CD4-positive, CD25-positive, alpha-beta regulatory T cell (primary cell): Measurements from ENCODE around the gene TSPEAR. TPM values are rescaled to one million over a fixed set of nuclear protein-coding genes. Genes with fewer than 3 reads are reported as not detected.
A peak's percentile ranks its signal among the peaks of the same experiment; 100 is the strongest.
"Not testable (repeated sequence)": the region's sequence is repeated elsewhere in the genome, so short reads cannot be mapped to it uniquely, and the experiment has no call there.

ENCODE experiments used
- ATAC-seq, 2 donors: fragments of 150-1000 bp; cut with Tn5 transposase; one replicate each; pipeline ENCODE4 v1.10.0; 2021; ENCODE audit warnings: low read depth in 2 of 2, moderate number of reproducible peaks in 2 of 2, moderate library complexity in 1 of 2
- DNase-seq, 3 donors: peaks; one replicate each; pipeline versions ENCODE4 v3.0.0 to v3.0.0-alpha.2; 2012 to 2022; ENCODE audit warnings: mixed read lengths in 1 of 3
- H3K27ac ChIP-seq: one replicate; pipeline ENCODE4 v1.7.0; 2013; ENCODE audit warnings: mild to moderate bottlenecking, low read length; ENCODE audit not compliant: insufficient read depth, poor library complexity, severe bottlenecking
- H3K27me3 ChIP-seq: one replicate; pipeline ENCODE4 v1.7.0; 2013; ENCODE audit warnings: low read length; ENCODE audit not compliant: control insufficient read depth, insufficient read depth
- H3K36me3 ChIP-seq: one replicate; pipeline ENCODE4 v1.7.0; 2013; ENCODE audit warnings: mild to moderate bottlenecking, low read length, moderate library complexity; ENCODE audit not compliant: control insufficient read depth, insufficient read depth
- H3K4me1 ChIP-seq: 2 replicates; pipeline ENCODE4 v1.7.0; 2013; ENCODE audit warnings: mild to moderate bottlenecking, low read length; ENCODE audit not compliant: insufficient read depth, control insufficient read depth, poor library complexity, severe bottlenecking
- H3K4me3 ChIP-seq: one replicate; pipeline ENCODE4 v1.7.0; 2013; ENCODE audit warnings: low read depth, mild to moderate bottlenecking, low read length, moderate library complexity
- H3K9me3 ChIP-seq, 2 experiments: 1 replicate in 1 of 2; 2 replicates in 1 of 2; pipeline ENCODE4 v1.7.0; 2013; ENCODE audit warnings: low read length in 2 of 2, mild to moderate bottlenecking in 1 of 2, moderate library complexity in 1 of 2; ENCODE audit not compliant: control insufficient read depth in 2 of 2
- H3K27ac Mint-ChIP-seq, 3 donors: one replicate each; pipeline ENCODE4 v1.8.0; 2020 to 2022; ENCODE audit warnings: mild to moderate bottlenecking in 3 of 3, mixed read lengths in 3 of 3, moderate library complexity in 2 of 3
- H3K27me3 Mint-ChIP-seq: one replicate; pipeline ENCODE4 v1.8.0; 2022; ENCODE audit warnings: mild to moderate bottlenecking, mixed read lengths
- H3K36me3 Mint-ChIP-seq: one replicate; pipeline ENCODE4 v1.8.0; 2020; ENCODE audit warnings: mixed read lengths
- H3K4me1 Mint-ChIP-seq, 4 donors: one replicate each; pipeline ENCODE4 v1.8.0; 2020 to 2022; ENCODE audit warnings: mixed read lengths in 4 of 4, mild to moderate bottlenecking in 1 of 4
- H3K4me3 Mint-ChIP-seq, 4 donors: one replicate each; pipeline ENCODE4 v1.8.0; 2020 to 2022; ENCODE audit warnings: mild to moderate bottlenecking in 4 of 4, mixed read lengths in 4 of 4, moderate library complexity in 3 of 4
- H3K9me3 Mint-ChIP-seq, 7 donors: one replicate each; pipeline ENCODE4 v1.8.0; 2020 to 2022; ENCODE audit warnings: mixed read lengths in 7 of 7, mild to moderate bottlenecking in 3 of 7, moderate library complexity in 2 of 7
- polyA plus RNA-seq, 4 donors: library from polyadenylated mRNA; unstranded; fragments of 300-500 nt; fragmentation: Illumina TruSeq; gene quantifications; one replicate each; pipeline ENCODE4 v1.2.3, GENCODE V29; 2021
- total RNA-seq: library from RNA; stranded (reverse); gene quantifications from one replicate; pipeline ENCODE4 v1.2.3, GENCODE V29; 2022

TSPEAR gene
- total and polyA plus RNA-seq, 5 donors from 2014 or later = 0.05 TPM; not detected in 4

DNA sequence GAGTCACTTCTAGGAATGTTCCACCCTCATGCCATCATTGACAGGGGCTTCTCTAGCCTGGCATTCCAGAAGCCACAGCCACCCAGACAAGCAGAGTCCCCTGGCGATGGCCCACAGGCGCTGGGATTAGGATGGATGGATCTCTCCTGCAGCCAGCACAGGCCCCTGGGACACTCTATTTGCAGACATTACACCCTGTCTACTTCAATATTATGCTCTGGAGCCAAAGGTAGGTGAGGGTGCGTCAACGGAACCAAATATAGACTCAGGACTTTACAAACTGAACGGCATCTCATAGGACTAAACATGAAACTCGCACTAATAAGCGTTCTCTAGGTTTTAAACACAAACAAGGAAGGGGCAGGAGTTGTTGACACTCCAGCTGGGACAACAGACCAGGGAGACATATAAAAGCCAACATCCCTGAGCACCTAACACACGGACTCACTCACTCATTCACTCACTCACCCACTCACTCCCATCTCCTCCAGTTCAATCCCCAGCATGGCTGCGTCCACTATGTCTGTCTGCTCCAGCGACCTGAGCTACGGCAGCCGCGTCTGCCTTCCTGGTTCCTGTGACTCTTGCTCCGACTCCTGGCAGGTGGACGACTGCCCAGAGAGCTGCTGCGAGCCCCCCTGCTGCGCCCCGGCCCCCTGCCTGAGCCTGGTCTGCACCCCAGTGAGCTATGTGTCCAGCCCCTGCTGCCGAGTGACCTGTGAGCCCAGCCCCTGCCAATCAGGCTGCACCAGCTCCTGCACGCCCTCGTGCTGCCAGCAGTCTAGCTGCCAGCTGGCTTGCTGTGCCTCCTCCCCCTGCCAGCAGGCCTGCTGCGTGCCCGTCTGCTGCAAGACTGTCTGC lies 111.0 kb downstream of the TSPEAR start, which contains the start of gene KRTAP10-7:
Gene KRTAP10-7 (plus strand): TSS at position 480 of the 861 bp plus-strand sequence. CDS start 25 bp downstream, at position 505.
- ATAC-seq, H3K4me3 Mint-ChIP-seq, H3K27ac ChIP-seq, DNase-seq, H3K4me3 ChIP-seq, H3K27me3 ChIP-seq, H3K4me1 Mint-ChIP-seq, H3K36me3 Mint-ChIP-seq, H3K9me3 ChIP-seq, H3K36me3 ChIP-seq, H3K4me1 ChIP-seq, H3K9me3 Mint-ChIP-seq: not testable (repeated sequence)
- H3K27me3 Mint-ChIP-seq = peaks cover 46% of the 10 kb centered on the region
- peak within 1 kb of the TSS in 1 of 3 donors; percentile 30 for H3K27ac Mint-ChIP-seq

DNA sequence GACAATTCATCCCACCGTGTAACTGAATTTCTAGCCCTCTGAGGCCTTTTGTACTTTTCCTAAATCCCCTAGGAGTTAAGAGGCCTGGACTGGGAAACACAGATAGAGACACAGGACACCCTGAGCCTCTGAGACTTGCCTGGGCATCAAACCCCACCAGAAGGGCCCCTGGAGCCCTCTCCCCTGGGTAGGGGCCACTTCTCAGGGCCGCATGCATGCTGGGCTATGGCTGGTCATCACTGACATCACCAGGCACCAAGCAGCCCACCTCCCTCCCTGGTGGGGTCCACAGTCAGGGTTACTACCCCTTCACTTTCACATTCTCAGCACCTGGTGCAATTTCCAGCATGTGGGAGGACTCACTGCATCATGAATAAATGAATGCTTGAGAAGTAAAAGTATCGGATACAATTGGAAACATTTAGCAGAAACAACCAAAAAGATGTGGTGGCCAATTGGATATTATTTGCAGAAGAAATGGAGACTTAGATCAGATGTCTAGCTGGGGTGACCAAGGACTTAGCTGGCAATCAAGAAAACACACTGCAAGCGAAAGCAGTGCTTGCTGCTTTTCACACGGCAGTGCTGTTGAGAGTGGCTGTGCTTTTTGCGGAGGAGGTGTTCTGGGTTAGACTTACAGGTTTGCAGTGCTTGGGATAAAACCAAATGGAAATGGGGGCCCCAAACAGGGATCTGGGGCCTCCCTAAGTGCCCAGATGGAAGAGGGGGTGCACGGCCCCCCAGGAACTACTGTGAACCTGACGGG lies 111.9 kb downstream of the TSPEAR start:
- Histone ChIP-seq H3K27me3 (peaks cover 9% of the 10 kb centered on the region), H3K36me3 (no peaks in the 10 kb centered on the region), H3K27ac (no peak overlapping the region), H3K4me3 (no peak overlapping the region), H3K4me1 (no peaks in the 10 kb centered on the region), H3K9me3 (peaks cover 3 to 8% of the 10 kb centered on the region in 2 experiments)
- ATAC-seq (no peak), DNase-seq (no peak)
- Mint-ChIP-seq H3K9me3 (peaks cover 0 to 6% (median 2%) of the 10 kb centered on the region in 7 donors), H3K4me3 (no peak overlapping the region), H3K27ac (peak overlapping the region in 1 of 3 donors; percentile 30), H3K4me1 (no peaks in the 10 kb centered on the region), H3K27me3 (peaks cover 39% of the 10 kb centered on the region), H3K36me3 (no peaks in the 10 kb centered on the region)

DNA sequence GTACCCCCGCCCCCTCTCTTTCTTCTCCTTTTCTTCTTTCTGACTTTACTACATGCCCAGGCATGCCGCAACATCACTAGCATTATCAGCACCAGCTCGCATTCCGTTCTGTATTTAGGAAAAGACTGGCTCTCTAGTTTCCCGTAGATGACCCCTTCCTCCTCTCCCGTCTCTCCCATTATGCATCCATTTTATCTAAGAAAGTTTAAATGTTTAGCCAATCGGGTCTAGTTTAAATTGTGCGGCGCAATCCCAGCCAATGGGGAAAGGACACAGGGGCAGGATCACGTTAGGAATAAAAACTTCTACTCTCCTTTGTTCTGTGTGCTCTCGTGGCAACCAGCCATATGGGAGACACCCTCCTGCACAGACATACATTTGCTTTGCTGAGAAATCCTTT lies 113.3 kb downstream of the TSPEAR start:
- H3K36me3 ChIP-seq = no peaks in the 10 kb centered on the region
- Mint-ChIP-seq H3K27ac (no peak overlapping the region), H3K4me3 (no peak overlapping the region), H3K27me3 (peaks cover 30% of the 10 kb centered on the region), H3K36me3 (no peaks in the 10 kb centered on the region), H3K4me1 (peaks cover 0 to 2% (median 0%) of the 10 kb centered on the region in 4 donors), H3K9me3 (peaks cover 0 to 6% (median 2%) of the 10 kb centered on the region in 7 donors)
- no peak overlapping the region for H3K27ac ChIP-seq
- H3K4me3 ChIP-seq = no peak overlapping the region
- no peaks in the 10 kb centered on the region for H3K4me1 ChIP-seq
- DNase-seq = no peak
- H3K9me3 ChIP-seq = peaks cover 3 to 8% of the 10 kb centered on the region in 2 experiments
- H3K27me3 ChIP-seq = peaks cover 3% of the 10 kb centered on the region
- ATAC-seq = no peak

DNA sequence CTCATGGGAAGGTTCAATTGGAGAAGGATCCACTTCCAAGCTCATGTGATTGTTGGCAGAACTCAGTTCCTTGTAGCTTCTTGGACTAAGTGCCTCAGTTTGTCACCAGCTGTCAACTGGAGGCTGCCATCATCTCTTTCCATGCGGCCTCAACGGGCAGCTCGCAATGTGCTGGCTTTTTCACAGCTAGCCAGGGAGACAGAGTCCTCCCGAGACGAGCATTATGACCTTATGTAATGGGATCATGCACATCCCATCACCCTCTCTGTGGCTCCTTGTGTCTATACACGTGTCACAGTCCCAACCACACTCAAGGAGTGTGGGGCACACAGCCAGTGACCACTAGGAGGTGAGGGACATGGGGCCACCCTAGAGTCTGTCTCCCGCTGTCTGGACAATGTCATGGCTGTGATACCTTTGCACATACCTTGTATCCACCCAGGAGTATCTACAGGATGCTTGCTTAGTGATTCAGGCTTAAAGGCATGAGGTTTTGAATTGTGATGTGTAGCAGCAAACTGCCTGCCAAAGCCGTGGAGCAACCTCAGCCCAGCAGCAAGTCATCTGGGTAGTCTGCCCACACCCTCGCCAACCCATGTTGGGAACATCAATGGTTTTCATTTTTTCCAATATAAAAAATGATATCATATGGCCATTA lies 115.2 kb downstream of the TSPEAR start:
- Histone ChIP-seq H3K9me3 (peaks cover 3 to 8% of the 10 kb centered on the region in 2 experiments), H3K4me1 (no peaks in the 10 kb centered on the region), H3K27me3 (peaks cover 3% of the 10 kb centered on the region), H3K4me3 (no peak overlapping the region), H3K36me3 (no peaks in the 10 kb centered on the region), H3K27ac (no peak overlapping the region)
- H3K27me3 Mint-ChIP-seq = peaks cover 30% of the 10 kb centered on the region
- H3K4me3 Mint-ChIP-seq = no peak overlapping the region
- peaks cover 0 to 6% (median 0%) of the 10 kb centered on the region in 7 donors for H3K9me3 Mint-ChIP-seq
- no peak for DNase-seq
- no peak for ATAC-seq
- peaks cover 0 to 2% (median 0%) of the 10 kb centered on the region in 4 donors for H3K4me1 Mint-ChIP-seq
- no peaks in the 10 kb centered on the region for H3K36me3 Mint-ChIP-seq
- H3K27ac Mint-ChIP-seq = no peak overlapping the region

DNA sequence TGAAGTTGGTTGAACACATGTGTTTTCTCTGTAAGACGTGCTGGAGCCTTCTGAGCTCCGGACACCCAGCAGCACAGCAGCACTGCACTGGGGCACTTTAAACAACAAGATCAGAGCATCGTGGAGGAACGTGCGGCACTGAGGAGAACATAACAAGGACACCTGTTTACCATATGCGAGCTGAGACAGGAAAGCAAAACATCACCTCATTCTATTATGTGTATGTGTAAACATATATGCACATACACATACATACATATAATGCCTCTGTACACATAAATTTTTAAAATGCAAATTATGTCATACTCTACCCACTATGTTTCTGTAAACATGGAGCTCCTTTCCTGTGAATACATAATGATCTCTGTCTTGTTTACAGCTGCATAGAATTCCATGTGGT lies 115.8 kb downstream of the TSPEAR start:
- Histone ChIP-seq H3K9me3 (peaks cover 3 to 8% of the 10 kb centered on the region in 2 experiments), H3K4me1 (no peaks in the 10 kb centered on the region), H3K27ac (no peak overlapping the region), H3K27me3 (peaks cover 3% of the 10 kb centered on the region), H3K4me3 (no peak overlapping the region), H3K36me3 (no peaks in the 10 kb centered on the region)
- ATAC-seq (no peak), DNase-seq (no peak)
- Mint-ChIP-seq H3K4me3 (no peak overlapping the region), H3K4me1 (peaks cover 0 to 2% (median 0%) of the 10 kb centered on the region in 4 donors), H3K27ac (peak overlapping the region in 1 of 3 donors; percentile 11), H3K36me3 (no peaks in the 10 kb centered on the region), H3K27me3 (peaks cover 29% of the 10 kb centered on the region), H3K9me3 (peaks cover 0 to 6% (median 0%) of the 10 kb centered on the region in 7 donors)

DNA sequence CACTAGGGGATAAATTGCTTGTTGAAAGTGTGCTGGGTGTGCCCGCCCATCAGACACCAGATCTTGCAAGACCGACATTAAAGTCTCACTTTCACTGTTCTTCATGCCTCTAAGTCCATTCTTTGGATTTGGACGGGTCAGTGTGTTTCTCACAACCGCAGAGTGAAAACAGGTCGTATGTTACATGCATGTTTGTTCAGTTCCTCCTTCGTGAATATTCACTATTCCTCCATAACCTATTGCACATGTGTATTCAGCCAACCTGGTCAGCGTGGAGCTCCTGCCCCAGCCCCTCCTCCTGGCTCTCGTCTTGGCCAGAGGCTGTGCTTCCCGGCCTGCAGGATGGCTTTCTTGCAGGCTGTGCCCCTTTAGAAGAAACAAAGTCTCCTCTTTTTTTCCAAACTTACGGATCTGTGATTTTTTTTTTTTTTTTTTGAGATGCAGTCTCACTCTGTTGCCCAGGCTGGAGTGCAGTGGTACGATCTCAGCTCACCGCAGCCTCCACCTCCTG lies 116.9 kb downstream of the TSPEAR start:
- Histone ChIP-seq H3K27me3 (peaks cover 3% of the 10 kb centered on the region), H3K27ac (no peak overlapping the region), H3K4me3 (no peak overlapping the region), H3K36me3 (no peaks in the 10 kb centered on the region), H3K4me1 (no peaks in the 10 kb centered on the region), H3K9me3 (peaks cover 3 to 8% of the 10 kb centered on the region in 2 experiments)
- Mint-ChIP-seq H3K4me3 (no peak overlapping the region), H3K27ac (peak overlapping the region in 1 of 3 donors; percentile 39), H3K9me3 (peaks cover 0 to 6% (median 0%) of the 10 kb centered on the region in 7 donors), H3K36me3 (no peaks in the 10 kb centered on the region), H3K4me1 (peaks cover 0 to 2% (median 0%) of the 10 kb centered on the region in 4 donors), H3K27me3 (peaks cover 24% of the 10 kb centered on the region)
- no peak for ATAC-seq
- DNase-seq = no peak
